ENCODE results near the gene PINK1.
A peak's percentile ranks its signal among the peaks of the same experiment; 100 is the strongest.

Gene PINK1

DNA sequence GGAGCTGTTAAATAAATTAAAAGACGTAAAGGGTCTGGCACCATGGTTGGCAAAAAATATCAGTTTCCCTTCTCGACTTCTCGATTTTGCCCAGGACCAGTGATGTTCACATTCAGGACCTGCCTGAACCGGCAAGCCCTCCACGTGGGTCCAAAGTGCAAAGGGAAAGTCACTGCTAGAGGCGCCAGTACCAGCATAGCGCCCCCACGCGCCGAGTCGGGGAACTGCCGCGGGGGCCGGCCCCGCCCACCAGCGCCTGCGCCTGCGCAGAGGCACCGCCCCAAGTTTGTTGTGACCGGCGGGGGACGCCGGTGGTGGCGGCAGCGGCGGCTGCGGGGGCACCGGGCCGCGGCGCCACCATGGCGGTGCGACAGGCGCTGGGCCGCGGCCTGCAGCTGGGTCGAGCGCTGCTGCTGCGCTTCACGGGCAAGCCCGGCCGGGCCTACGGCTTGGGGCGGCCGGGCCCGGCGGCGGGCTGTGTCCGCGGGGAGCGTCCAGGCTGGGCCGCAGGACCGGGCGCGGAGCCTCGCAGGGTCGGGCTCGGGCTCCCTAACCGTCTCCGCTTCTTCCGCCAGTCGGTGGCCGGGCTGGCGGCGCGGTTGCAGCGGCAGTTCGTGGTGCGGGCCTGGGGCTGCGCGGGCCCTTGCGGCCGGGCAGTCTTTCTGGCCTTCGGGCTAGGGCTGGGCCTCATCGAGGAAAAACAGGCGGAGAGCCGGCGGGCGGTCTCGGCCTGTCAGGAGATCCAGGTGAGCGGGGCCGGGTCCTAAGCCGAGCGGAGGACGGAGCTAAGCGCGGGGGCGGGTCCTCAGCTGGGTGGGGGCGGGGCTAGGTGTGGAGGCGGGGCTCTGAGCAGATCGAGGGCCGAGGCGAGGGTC lies at the start of gene PINK1:
TSS of gene PINK1 (plus strand) at position 269 of the 875 bp plus-strand sequence. CDS start at position 360, 91 bp downstream.
- Histone ChIP-seq H3K27me3 (ENCODE audit: low read depth) (no peaks in the 10 kb centered on the region), H3K4me1 (peaks cover 19% of the 10 kb centered on the region), H3K9me3 (no peaks in the 10 kb centered on the region), H3K36me3 (replicated peaks) (peaks cover 4% of the 10 kb centered on the region; the same call in 1 of the 2 replicates), H3K4me3 (peak within 1 kb of the TSS; percentile 48)
- peak; percentile 68 to 88 for DNase-seq (ENCODE audit: low spot score in 2 of 2)
- in situ Hi-C loops (cut with MboI; ENCODE audit: low sequenced_read_pairs): no loop called here

DNA sequence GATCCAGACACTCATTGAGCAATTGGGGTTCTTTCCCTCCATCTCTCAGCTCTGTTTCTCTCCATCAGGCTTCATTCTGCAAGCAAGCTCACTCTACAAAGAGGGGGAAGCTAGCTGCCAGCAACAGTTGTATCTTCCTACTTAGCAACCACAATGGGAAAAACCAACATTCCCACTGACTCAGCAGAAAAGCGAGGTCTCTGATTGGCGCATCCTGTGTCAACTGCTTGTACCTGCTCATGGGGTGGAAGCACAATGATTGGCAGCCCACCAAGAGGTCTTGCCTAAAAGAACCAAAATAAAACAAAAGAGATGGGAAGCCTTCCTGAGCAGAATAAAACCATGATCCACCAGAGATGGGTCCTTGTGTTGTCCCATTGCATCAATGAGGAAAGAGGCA lies 48.4 kb upstream of the PINK1 start:
- Histone ChIP-seq H3K27me3 (ENCODE audit: low read depth) (0 out of 2 replicates have a peak, but pooled peaks cover 7% of the 10 kb centered on the region), H3K36me3 (replicated peaks) (no peaks in the 10 kb centered on the region), H3K4me1 (peaks cover 7% of the 10 kb centered on the region), H3K9me3 (no peaks in the 10 kb centered on the region), H3K4me3 (no peak overlapping the region)
- no peak for DNase-seq (ENCODE audit: low spot score in 2 of 2)
- in situ Hi-C loops (cut with MboI; ENCODE audit: low sequenced_read_pairs): no loop called here

DNA sequence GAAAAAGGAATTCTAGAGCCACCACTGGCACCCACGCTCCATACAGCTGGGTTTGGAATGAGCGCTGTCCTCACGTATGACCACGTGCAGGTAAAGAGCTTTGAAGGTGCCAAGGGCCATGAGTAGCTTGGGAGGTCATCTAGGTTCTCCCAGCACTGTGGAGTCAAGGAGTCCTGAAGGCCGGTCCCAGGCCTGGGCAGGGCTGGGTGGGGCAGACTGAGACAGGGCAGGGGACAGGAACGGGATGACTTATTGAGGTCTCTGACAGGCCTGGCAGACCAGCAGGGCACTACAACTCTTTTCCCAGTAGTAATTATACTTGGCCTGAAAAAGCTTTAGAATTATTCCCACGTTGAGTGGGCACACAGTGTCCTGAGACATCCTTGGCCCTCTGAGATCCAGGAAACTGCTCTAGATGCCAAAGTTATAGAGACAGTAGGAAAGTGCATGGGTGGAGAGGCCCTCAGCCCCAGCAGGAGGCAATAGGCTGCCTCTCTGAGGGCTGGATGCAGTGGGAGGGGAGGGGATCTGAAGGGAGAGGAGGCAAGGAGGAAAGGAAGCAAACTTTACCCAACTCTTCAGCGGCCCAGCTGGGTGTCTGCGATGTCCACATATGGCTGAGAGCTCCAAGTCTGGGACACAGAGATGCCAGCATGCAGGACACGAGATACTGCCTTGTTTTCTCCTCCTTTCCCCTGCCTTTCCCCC lies 46.2 kb upstream of the PINK1 start:
- DNase-seq (ENCODE audit: low spot score in 2 of 2): no peak
- H3K4me1 ChIP-seq: peaks cover 7% of the 10 kb centered on the region
- in situ Hi-C loops (cut with MboI; ENCODE audit: low sequenced_read_pairs): no loop called here

DNA sequence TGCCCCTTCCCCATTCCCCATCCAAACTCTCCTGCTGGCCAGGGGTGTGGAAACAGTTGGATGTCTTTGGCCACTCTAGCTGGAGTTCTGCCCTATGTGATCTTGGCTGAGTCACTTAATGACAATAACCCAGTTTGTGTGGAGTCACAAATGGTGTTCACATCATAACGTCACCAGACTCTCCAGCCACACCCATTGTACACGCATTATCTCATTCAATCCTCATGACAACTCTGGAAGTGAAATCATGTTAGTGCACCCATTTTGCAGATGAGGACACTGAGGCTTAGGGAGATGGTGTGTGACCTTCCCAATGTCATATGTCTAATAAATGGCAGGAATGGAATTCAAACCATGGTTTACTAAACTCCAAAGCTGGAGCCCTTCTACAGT lies 45.6 kb upstream of the PINK1 start:
- in situ Hi-C loops (cut with MboI; ENCODE audit: low sequenced_read_pairs): no loop called here
- Histone ChIP-seq H3K9me3 (no peaks in the 10 kb centered on the region), H3K36me3 (replicated peaks) (no peaks in the 10 kb centered on the region), H3K4me3 (no peak overlapping the region), H3K27me3 (ENCODE audit: low read depth) (0 out of 2 replicates have a peak, but pooled peaks cover 5% of the 10 kb centered on the region), H3K4me1 (peaks cover 7% of the 10 kb centered on the region)
- DNase-seq (ENCODE audit: low spot score in 2 of 2): no peak

More for the DNA sequence above, 46.2 kb upstream of the PINK1 start:
- Histone ChIP-seq H3K9me3 (no peaks in the 10 kb centered on the region), H3K36me3 (replicated peaks) (no peaks in the 10 kb centered on the region), H3K27me3 (ENCODE audit: low read depth) (0 out of 2 replicates have a peak, but pooled peaks cover 5% of the 10 kb centered on the region), H3K4me3 (no peak overlapping the region)

DNA sequence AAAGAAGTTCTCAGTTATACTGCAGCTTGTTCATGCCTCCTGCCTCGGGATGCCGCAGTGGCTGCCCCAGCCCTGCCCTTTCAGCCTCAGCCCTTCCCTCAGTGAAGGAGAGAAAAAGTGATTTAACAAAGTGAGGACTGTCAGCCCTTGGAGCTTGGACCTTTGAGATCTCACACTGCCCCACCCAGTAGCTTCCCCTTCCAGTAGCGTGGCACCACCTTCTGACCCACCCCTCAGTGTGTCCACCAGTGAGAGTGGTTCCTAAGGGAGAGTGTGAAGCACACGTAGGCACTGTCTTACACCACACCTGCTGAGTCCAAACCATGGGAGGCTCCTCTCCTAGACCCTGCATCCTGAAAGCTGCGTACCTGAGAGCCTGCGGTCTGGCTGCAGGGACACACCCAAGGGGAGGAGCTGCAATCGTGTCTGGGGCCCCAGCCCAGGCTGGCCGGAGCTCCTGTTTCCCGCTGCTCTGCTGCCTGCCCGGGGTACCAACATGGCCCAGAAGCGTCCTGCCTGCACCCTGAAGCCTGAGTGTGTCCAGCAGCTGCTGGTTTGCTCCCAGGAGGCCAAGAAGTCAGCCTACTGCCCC lies 44.5 kb upstream of the PINK1 start, which contains the start of gene CDA:
TSS of gene CDA (plus strand) at position 464 of the 592 bp plus-strand sequence. CDS start at position 497, 33 bp downstream.
- peak in 1 of 2 experiments; percentile 51 for DNase-seq (ENCODE audit: low spot score in 2 of 2)
- H3K36me3 ChIP-seq (replicated peaks): no peaks in the 10 kb centered on the region
- no peaks in the 10 kb centered on the region for H3K9me3 ChIP-seq
- H3K4me3 ChIP-seq: peak within 1 kb of the TSS; percentile 22
- in situ Hi-C loops (cut with MboI; ENCODE audit: low sequenced_read_pairs): no loop called here
- peaks cover 7% of the 10 kb centered on the region for H3K4me1 ChIP-seq
- 0 out of 2 replicates have a peak, but pooled peaks cover 5% of the 10 kb centered on the region for H3K27me3 ChIP-seq (ENCODE audit: low read depth)

DNA sequence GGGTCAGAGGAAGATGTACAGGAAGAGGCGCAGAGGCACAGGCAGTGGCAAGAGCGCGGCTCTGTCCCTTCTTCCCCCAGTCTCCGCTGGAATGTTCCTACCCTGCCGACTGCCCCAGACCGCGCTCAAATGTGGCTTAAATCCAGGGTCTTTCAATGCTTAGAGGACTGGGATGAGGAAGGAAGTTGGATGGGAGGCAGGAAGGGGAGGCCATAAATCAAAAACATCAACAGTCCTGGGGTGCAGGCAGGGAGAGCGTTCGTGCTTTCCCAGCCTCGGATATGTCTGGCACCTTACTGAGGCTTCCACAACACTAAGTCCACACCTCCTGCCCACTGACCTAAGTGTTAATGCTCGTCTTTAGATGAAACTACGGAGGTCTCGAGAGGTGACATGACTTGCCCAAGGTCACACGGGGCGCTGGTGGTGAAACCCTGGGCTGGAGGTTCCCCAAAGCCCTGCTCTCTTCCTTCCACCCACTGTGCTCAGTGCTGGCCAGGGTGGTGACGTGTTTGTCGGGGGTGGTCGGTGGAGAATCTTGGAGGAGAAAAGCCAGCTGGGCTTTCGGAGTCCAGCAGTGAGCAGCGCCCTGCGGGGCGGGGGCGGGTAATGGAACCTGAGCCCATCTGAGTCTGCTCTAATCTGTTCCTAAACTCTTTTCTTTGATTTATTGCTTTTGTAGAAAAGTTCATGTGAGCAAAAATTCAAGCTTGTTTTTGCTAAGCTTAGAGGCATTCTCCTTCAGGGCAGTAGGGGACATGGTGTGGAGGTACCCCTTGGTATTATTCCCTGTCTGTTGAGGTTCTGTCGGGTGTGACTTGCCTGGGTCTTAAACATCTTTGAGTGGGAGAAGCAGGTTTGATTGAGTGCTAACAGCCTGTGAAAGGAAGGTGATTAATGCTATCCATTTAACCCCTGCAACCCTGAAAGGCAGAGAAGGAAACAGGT lies 43.7 kb upstream of the PINK1 start:
- peak in 1 of 2 experiments; percentile 32 for DNase-seq (ENCODE audit: low spot score in 2 of 2)

DNA sequence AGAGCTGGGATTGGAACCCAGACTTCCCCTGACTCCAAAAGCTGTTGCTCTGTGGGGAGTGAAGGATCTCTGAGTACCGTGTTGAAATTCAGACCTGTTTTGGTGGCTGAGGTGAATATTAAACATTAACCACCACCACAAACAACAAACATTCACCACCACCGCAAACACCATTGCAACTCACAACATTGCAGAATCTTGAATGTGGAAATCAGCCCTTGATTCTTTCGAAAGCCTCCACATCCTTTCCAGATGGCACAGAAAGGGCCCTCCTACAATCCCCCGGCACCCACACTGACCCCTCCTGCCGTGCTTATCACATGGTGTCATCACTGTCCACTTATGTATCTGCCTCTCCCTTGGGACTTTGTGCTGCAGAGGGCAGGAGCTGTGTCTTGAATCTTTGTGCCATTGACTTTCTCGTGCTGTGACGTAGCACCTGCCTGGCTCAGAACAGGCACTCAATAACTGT lies 42.9 kb upstream of the PINK1 start:
- Histone ChIP-seq H3K4me3 (no peak overlapping the region), H3K27me3 (ENCODE audit: low read depth) (0 out of 2 replicates have a peak, but pooled peaks cover 5% of the 10 kb centered on the region), H3K9me3 (no peaks in the 10 kb centered on the region), H3K36me3 (replicated peaks) (no peaks in the 10 kb centered on the region), H3K4me1 (peaks cover 7% of the 10 kb centered on the region)
- in situ Hi-C loops (cut with MboI; ENCODE audit: low sequenced_read_pairs): no loop called here
- no peak for DNase-seq (ENCODE audit: low spot score in 2 of 2)

More for the DNA sequence above, 43.7 kb upstream of the PINK1 start:
- Histone ChIP-seq H3K4me1 (peaks cover 7% of the 10 kb centered on the region), H3K9me3 (no peaks in the 10 kb centered on the region), H3K4me3 (peak overlapping the region; percentile 22), H3K27me3 (ENCODE audit: low read depth) (0 out of 2 replicates have a peak, but pooled peaks cover 5% of the 10 kb centered on the region), H3K36me3 (replicated peaks) (no peaks in the 10 kb centered on the region)
- in situ Hi-C loops (cut with MboI; ENCODE audit: low sequenced_read_pairs): no loop called here

DNA sequence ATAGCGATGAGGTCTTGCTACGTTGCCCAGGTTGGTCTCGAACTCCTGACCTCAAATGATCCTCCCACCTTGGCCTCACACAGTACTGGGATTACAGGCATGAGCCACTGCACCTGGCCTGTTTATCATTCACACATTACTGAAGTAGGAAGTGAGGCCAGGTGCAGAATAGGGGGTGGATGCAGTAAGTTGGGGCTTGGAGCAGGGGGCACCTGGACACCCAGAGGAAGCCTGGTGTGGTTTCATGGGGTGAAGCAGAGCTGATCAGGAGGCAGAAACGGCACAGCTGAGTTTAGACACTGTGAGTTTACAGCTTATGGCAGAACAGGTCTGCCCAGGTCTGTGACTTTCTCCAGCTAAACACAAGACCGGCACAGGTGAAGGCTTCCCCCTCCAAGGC lies 39.5 kb upstream of the PINK1 start:
- Histone ChIP-seq H3K9me3 (no peaks in the 10 kb centered on the region), H3K4me1 (peaks cover 7% of the 10 kb centered on the region), H3K27me3 (ENCODE audit: low read depth) (0 out of 2 replicates have a peak, but pooled peaks cover 5% of the 10 kb centered on the region), H3K36me3 (replicated peaks) (no peaks in the 10 kb centered on the region), H3K4me3 (no peak overlapping the region)
- no peak for DNase-seq (ENCODE audit: low spot score in 2 of 2)
- in situ Hi-C loops (cut with MboI; ENCODE audit: low sequenced_read_pairs): no loop called here

DNA sequence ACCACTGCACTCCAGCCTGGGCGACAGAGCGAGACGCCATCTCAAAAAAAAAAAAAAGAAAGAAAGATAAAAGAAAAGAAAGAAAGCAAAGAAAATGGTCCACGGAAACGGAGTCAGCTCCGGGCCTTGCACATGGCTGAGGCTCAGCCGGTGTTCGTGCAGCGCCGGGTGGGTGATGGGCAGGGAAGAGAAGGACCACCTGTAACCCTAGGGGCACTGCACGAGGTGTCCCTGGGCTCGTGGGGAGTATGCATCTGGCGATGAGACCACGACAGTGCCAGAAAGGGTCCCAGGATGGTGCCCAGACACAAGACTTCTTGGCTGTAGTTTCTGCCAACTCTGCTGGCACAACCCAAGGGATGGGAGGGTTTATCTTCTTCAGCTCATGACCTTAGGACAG lies 38.5 kb upstream of the PINK1 start:
- H3K27me3 ChIP-seq (ENCODE audit: low read depth): 0 out of 2 replicates have a peak, but pooled peaks cover under 1% of the 10 kb centered on the region
- in situ Hi-C loops (cut with MboI; ENCODE audit: low sequenced_read_pairs): no loop called here

DNA sequence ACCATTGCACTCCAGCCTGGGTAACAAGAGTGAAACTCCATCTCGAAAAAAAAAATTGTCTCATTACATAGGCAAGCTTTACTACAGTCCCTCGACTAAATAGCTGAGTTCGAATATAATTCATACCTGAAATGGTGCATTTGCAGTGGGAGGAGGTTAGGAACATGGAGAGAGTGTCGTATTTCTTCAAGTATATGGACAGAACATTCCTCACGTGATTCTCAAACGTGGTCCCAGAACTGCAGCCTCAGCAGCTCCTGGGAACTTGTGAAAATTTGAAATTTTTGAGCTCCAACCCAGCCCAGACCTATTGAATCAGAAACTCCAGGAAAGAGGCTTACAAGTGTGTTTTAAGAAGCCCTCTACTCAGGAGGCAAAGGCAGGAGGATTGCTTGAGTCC lies 37.2 kb upstream of the PINK1 start:
- no peak overlapping the region for H3K4me3 ChIP-seq
- no peaks in the 10 kb centered on the region for H3K4me1 ChIP-seq
- H3K27me3 ChIP-seq (ENCODE audit: low read depth): no peaks in the 10 kb centered on the region
- H3K36me3 ChIP-seq (replicated peaks): no peaks in the 10 kb centered on the region
- H3K9me3 ChIP-seq: no peaks in the 10 kb centered on the region
- in situ Hi-C loops (cut with MboI; ENCODE audit: low sequenced_read_pairs): no loop called here
- no peak for DNase-seq (ENCODE audit: low spot score in 2 of 2)

More for the DNA sequence above, 38.5 kb upstream of the PINK1 start:
- H3K4me3 ChIP-seq: no peak overlapping the region
- H3K36me3 ChIP-seq (replicated peaks): no peaks in the 10 kb centered on the region
- H3K9me3 ChIP-seq: no peaks in the 10 kb centered on the region
- no peak for DNase-seq (ENCODE audit: low spot score in 2 of 2)
- H3K4me1 ChIP-seq: peaks cover 2% of the 10 kb centered on the region

DNA sequence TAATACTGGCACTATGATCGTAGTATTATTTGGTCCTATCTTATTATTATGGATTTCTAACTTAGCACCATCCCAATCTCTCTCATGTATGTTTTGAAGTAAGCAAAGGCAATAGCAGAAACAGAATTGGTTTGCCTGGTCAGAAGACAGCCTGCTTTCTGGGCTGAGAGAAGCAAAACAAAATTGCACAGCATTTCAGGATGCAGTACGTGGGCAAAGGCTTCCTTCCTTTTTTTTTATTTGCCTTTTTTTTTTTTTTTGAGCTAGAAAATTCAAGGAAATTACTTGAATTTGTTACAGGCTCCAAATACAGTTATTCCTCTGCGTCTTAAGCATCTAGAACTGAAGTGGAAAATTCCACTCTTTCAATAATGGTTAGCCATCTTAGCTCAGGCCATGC lies 35.6 kb upstream of the PINK1 start:
- Histone ChIP-seq H3K27me3 (ENCODE audit: low read depth) (no peaks in the 10 kb centered on the region), H3K4me3 (no peak overlapping the region), H3K4me1 (no peaks in the 10 kb centered on the region), H3K36me3 (replicated peaks) (no peaks in the 10 kb centered on the region), H3K9me3 (no peaks in the 10 kb centered on the region)
- DNase-seq (ENCODE audit: low spot score in 2 of 2): no peak
- in situ Hi-C loops (cut with MboI; ENCODE audit: low sequenced_read_pairs): no loop called here

DNA sequence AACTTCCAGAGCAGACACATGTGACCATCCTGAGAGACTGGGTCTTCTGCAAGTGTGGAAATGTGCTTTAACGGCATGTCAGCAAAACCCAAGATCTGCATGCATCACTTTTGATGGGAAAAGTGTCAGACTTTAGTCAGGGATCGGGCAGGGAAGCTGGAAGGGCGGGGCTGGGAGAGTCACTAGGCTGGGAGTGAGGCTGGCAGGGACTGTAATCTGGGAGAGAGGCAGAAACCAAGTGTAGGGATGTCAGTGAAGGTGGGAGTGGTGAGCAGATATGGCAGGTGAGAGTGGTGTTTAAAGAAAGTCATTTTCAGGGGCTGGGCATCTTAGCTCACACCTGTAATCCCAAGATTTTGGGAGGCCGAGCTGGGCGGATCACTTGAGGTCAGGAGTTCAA lies 33.1 kb upstream of the PINK1 start:
- no peak for DNase-seq (ENCODE audit: low spot score in 2 of 2)
- H3K27me3 ChIP-seq (ENCODE audit: low read depth): no peaks in the 10 kb centered on the region
- H3K36me3 ChIP-seq (replicated peaks): no peaks in the 10 kb centered on the region
- no peaks in the 10 kb centered on the region for H3K4me1 ChIP-seq
- H3K4me3 ChIP-seq: no peak overlapping the region
- in situ Hi-C loops (cut with MboI; ENCODE audit: low sequenced_read_pairs): no loop called here
- H3K9me3 ChIP-seq: no peaks in the 10 kb centered on the region
